ENCODE measurements around the gene DCBLD1.

Gene DCBLD1

DNA sequence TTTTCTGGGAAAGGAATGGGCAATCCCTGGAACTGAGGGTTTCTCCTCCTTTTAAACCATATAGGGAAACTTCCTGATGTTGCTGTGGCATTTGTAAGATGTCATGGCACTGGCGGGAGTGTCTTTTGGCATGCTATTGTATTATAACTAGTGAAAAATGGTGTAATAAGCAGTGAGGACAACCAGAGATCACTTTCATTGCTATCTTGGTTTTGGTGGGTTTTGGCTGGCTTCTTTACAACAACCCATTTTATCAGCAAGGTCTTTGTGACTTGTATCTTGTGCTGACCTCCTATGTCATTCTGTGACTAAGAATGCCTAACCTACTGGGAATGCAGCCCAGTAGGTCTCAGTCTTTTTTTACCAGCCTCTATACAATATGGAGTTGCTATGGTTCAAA is 9.1 kb upstream of the DCBLD1 start:
- DNase-seq, result no peak

DNA sequence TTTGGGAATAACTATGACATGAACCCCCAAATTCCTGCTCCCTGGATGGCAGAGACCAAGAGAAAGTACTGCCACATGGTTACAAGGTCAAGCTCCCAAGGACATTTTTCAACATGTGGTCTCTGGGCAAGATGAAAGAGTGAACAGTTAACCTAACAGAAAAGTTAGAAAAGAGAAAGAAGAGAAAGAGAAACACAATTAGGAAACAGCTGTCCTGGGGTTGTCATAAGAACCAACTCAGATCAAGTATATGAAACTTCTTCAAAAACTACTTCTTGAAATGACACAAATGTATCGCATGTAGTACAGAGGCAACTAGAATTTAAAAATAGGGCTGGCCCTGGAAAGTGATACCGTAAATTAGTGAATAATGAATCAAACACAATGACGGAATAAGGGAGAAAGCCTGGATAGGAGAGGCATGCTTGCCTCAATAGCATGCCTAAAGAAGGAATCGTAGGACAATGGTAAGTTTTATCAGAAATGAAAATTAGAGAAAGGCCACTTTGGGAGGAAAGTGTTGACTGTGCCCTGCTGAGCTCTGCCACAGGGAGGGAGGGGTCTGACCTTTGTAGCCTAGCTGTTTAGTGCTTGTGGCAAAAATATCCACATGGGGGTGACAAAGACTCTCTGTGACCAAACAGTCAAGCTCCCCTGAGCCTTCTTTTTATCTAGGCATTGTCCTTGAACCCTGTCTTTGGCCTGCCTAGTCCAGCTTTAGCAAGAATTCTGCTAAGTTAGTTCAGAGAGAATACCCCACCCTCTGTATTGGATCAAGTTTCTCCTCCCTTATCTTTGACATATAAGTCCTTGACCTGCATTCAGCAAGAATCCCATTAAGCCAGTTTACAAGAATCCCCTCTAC is 4.3 kb upstream of the DCBLD1 start:
- no peak for DNase-seq

GRCh38 chr6:117478853-117479231 is 3.6 kb upstream of the DCBLD1 start:
- DNase-seq, result no peak

DNA sequence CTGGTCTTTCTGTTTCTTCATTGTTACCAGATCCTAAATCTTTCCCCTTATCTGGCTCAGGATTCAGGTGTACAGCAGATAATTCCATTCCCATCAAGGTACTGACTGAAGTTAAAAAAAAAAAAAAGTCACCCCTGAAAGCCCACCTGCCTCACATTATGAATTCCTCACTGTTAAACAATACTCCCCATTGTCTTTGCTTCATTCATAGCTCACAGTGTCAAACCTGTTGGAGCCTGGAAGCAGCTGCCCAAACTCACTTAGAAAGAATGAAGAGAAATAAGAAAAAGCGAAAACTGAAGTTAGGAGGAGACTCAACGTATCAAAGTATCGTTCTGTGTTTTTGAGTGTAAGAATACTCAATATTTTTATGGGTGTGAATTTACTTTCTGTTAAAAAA is 1.8 kb upstream of the DCBLD1 start:
- DNase-seq, result no peak

DNA sequence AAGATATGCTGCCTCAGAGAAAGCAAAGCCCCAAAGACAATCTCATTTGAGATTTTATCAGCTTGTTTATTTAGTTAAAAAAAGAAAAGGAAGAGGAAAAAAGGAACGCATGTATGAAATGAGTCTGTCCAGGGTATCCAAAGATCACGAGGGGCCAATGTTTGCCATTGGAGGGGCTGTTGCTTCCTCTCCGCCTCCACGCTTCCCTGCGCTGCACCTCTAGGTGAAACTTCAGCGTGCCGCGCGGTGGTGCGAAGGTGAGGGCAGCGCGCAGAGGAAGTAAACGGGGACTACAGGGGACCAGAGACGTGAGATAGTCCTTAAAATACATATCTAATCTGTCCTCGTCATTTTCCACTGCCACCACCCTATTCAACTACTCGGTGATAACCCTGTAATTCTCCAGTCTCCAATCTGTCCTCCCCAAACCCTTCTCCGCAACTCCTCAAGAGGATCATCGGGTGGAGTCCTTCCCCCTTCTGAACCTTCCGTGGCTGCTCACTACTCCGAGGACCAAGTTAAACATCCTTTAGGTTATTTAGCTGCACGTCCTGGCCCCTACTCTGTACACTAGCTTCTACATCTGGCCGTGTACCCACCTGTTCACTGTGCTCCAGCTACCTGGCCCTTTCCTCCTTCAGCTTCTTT is 1.1 kb upstream of the DCBLD1 start:
- no peak for DNase-seq

GRCh38 chr6:117481926-117482239 is 591 bp upstream of the DCBLD1 start:
- DNase-seq, result no peak

GRCh38 chr6:117483004-117483644 is 650 bp downstream of the DCBLD1 start:
- no peak for DNase-seq

DNA sequence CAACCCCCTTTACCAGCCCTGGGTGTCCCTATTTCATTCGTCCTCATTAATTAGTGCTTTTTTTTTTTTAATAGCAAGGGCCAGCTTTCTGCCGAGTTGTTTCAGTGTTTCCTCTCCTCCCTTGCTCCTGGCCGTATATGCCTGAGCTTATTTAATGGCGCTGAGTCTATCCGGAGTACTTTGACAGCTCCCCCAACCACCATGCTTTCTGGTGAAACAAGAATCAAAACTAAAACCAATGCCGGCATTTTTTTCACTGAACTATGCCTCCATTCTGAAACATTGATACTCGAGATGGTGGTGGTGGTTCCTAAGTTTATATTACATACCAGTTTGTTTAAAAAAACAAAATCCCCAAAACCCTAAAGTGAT is 1.2 kb downstream of the DCBLD1 start:
- peak; percentile 55 for DNase-seq

DNA sequence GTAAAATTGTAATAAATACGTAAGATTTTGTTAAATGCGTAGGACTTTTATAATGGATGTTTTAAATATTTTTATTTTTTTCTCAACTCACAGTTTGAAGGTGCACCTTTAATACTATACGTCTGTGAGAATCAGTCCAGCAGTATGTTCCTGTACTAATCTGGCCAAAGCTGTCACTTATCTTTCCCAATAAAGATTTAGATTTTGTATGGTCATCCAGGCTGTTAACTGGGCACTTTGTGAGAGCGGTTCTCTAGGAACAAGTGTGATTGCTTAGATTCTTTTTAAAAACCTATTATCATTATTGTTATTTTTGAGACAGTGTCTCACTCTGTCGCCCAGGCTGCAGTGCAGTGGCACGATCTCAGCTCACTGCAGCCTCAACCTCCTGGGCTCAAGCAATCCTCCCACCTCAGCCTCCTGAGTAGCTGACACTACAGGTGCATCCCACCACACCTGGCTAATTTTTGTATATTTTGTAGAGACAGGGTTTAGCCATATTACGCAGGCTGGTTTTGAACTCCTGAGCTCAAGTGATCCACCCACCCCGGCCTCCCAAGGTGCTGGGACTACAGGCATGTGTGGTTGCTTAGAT is 1.7 kb downstream of the DCBLD1 start:
- no peak for DNase-seq

GRCh38 chr6:117485433-117485832 is 3.0 kb downstream of the DCBLD1 start:
- DNase-seq, result no peak

DNA sequence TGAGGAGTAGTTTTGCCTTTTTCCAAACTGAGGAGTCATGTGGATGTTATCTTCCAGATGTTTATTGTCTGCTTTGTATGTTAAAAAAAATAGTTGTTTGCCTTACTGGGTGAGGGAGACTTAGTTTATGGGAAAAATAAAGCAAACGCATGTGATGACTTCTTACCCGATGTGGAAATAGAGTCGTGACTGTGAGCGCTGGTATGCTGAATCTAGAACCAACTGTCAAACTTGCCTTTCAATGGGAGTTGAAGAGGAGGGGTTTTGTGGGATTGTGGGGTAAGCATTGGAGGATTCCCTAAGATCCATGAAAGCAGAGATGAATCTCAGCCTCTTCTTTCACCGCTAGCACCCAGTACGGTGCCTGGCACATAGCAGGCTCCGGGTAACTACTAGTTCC is 5.3 kb downstream of the DCBLD1 start:
- DNase-seq, result no peak

- DNase-seq, result no peak
Observed at GRCh38 chr6:117489003-117489402, 6.5 kb downstream of the DCBLD1 start.

DNA sequence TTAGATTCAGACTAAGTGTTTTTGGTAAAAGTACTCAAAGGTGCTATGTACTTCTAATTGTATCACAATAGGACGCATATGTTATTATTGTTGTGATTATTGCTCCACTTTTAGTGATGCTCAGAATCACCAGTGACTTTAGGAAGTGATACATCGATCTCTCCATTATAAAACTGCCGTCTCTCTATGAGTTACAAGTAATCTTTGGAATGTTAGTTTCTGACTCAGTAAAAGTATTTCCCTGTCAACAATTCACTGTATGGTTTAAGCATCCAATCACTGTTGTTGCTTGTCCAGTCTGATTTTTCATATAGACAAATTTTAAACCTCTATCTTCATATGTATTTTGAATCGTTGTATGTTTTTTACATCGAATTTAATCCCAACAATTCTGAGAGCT is 9.4 kb downstream of the DCBLD1 start:
- DNase-seq, result no peak

DNA sequence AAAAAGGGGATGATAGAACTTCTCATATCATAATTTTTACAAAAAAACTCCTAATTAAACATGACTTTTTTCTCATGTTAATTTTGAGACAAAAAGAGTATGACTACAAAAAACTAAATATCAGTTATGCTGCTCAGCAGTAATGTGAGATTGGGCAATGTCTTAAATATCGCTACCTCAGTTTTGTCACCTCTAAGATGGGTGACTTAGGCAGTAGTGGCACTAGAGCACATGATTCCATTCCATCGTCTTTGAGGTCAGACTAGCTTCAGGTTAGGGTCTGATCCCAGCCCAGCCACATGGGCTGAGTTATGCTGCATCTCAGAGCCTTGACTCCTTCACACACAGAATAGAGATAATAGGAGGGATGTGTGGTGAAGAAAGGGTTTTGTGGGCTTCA is 11.0 kb downstream of the DCBLD1 start:
- DNase-seq, result no peak

GRCh38 chr6:117494283-117494682 is 11.8 kb downstream of the DCBLD1 start:
- DNase-seq, result no peak

DNA sequence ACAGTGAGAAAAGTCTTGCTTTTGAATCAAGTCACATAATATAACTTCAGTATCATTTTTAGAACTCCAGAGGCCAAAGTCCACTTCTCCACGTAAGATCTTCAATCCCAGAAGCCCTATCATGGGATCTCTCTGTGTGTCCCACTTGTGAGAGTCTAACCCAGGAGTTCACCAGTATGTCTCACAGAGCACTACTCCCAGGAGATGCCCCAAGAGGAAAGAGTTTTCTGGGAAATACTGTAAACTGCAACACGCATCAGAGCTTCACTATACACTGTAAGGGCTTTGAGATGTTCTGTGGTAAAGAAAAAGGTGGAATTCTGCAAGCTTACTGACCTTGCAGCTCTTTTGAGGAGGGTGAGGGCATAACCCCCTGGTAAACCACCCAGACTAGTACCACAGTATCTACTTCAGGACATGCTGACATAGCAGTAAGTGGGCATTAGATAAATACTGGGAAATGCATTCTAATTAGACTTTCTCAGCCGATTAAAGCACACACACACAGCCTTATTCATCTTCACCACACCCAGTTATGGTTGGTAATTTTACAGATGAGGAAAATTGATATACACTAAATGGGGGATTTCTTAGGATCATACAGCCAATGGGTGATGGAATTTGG is 12.3 kb downstream of the DCBLD1 start:
- no peak for DNase-seq

DNA sequence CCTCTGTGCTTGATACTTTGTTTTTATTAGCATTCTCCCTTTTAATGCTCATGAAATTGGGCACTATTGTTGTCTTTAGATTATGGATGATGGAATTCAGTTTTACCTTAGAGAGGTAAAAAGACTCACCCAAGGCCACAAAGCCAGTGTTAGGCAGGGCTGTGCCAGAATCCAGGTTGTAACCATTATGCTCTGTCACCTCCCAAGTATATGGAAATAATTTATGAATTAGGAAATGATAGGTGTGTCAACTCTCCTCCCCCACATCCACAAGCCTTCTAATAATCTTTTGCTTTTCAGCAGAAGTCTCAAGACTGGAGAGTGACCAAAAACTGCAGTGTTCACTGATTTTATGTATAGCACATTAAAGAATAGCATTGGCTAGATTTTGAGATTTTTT is 13.0 kb downstream of the DCBLD1 start:
- DNase-seq, result no peak

DNA sequence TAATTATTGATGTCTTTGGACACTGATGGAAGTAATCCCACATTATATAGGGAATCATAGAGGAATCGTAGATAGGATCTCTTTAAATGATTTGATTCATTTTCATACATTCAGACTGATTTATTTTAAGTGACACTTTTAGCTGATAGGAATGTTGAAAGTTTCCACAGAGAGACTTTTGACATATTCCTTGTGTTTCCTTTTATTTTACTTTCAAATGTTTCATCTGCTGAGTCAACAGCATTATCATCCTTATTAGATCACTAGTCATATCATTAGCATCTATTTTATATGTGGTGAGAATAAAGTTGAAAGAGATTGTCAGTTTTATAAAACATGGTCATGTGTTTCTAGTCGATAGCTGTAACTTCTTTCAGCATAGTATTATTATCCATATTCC is 13.4 kb downstream of the DCBLD1 start:
- no peak for DNase-seq

DNA sequence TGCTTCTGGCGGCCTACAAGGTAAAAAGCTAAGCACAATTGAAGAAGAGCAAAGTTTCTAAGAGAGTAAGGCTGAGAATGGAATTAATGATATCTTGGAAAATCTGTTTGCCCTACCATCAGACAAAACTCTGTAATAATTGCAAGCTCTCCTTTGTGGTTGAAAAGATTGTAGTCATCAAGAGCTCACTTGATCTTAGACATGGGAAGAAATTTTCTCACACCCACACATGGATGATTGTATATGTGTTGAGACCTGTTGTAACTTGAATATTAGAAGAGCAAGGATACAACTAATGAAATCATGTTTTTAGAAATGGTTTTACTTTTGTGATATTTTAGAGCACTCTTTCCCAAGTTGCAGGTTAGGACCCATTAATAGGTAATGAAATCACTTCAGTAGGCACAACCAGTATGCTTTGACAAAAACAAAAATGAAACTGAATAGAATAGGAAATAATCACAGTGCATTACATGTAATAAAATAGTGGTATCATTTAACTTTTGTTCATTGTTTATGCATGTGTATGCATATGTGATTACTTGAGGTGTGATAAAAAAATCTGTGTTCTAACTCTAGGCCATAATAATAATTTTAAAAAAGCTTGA is 14.0 kb downstream of the DCBLD1 start:
- no peak for DNase-seq

- no peak for DNase-seq
Observed at GRCh38 chr6:117497237-117497636, 14.8 kb downstream of the DCBLD1 start.

GRCh38 chr6:117498159-117498558 is 15.7 kb downstream of the DCBLD1 start:
- no peak for DNase-seq

DNA sequence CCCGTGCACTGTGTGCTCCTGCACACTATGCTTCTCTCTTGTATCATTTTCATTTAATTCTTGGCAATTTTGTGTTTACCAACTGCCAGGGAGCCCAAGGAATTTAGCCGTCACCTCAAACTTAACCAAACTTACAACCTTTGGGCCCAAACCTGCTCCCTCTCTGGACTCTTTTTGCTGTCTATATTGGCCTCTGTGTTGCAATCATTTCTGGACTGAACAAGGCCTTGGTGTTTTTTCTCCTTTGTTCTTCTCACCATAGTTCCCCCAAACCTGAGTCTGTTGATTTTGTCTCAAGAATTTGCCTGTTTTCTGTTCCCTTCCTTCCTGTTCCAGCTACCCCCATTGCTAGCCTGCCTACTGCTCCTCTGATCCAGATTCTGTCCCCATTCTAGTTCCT is 19.2 kb downstream of the DCBLD1 start:
- DNase-seq, result no peak

GRCh38 chr6:117502580-117502979 is 20.1 kb downstream of the DCBLD1 start:
- no peak for DNase-seq
